Neural crest cell (in vitro differentiated cells): ENCODE measurements around the gene POMP. TPM values are rescaled to one million over a fixed set of nuclear protein-coding genes. Genes with fewer than 3 reads are reported as not detected.

Source experiments
- DNase-seq: peaks from one replicate; pipeline ENCODE4 v3.0.0; 2021; ENCODE audit warnings: low read depth, mixed read lengths, low spot score
- H3K27ac Mint-ChIP-seq: one replicate; pipeline ENCODE4 v1.8.0; 2021; ENCODE audit warnings: mild to moderate bottlenecking, mixed read lengths; ENCODE audit not compliant: unreplicated experiment
- H3K27me3 Mint-ChIP-seq: 2 replicates; pipeline ENCODE4 v1.8.0; 2021; ENCODE audit warnings: low read depth, mild to moderate bottlenecking, mixed read lengths
- H3K36me3 Mint-ChIP-seq: 2 replicates; pipeline ENCODE4 v1.8.0; 2021; ENCODE audit warnings: low read depth, mild to moderate bottlenecking, mixed read lengths
- H3K4me1 Mint-ChIP-seq: 2 replicates; pipeline ENCODE4 v1.8.0; 2021; ENCODE audit warnings: mixed read lengths
- H3K4me3 Mint-ChIP-seq: one replicate; pipeline ENCODE4 v1.8.0; 2021; ENCODE audit warnings: mild to moderate bottlenecking, mixed read lengths
- H3K9me3 Mint-ChIP-seq: 2 replicates; pipeline ENCODE4 v1.8.0; 2021; ENCODE audit warnings: mixed read lengths
- total RNA-seq: library from RNA; stranded (reverse); gene quantifications from 2 replicates; pipeline ENCODE4 v1.2.1, GENCODE V29; 2021
- TF ChIP-seq, protein P1 (sequence below): fragments of 200-600 bp; sonication (generic); conservative IDR thresholded peaks from 2 replicates; pipeline ENCODE4 v1.5.0; 2021; ENCODE audit warnings: antibody characterized with exemption, mild to moderate bottlenecking

Gene POMP
- total RNA-seq, 1 donor from 2014 or later: 75.2 TPM

DNA sequence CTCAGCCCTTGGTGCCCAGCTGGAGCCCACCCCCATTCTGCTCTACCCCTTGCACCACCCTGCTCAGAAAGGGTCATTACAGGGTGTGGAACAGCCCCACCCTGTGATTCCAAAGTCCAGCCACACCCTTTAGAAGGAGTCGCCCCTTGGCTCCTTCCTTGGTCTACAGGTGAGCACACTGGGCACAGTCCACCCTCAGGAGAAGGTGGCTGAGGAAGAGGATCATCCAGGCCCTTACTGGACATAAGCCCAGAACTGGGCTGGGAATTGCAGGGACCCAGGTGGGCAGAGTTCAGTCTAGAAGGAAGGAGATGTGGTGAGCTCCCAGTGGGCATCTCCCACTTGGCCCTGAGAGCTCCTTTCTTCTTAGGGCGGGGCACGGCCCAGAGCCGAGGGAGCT is 51.2 kb downstream of the POMP start:
- TF ChIP-seq, protein P1, sequence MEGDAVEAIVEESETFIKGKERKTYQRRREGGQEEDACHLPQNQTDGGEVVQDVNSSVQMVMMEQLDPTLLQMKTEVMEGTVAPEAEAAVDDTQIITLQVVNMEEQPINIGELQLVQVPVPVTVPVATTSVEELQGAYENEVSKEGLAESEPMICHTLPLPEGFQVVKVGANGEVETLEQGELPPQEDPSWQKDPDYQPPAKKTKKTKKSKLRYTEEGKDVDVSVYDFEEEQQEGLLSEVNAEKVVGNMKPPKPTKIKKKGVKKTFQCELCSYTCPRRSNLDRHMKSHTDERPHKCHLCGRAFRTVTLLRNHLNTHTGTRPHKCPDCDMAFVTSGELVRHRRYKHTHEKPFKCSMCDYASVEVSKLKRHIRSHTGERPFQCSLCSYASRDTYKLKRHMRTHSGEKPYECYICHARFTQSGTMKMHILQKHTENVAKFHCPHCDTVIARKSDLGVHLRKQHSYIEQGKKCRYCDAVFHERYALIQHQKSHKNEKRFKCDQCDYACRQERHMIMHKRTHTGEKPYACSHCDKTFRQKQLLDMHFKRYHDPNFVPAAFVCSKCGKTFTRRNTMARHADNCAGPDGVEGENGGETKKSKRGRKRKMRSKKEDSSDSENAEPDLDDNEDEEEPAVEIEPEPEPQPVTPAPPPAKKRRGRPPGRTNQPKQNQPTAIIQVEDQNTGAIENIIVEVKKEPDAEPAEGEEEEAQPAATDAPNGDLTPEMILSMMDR: no peak
- Mint-ChIP-seq H3K27ac (peak overlapping the region; percentile 89), H3K27me3 (peaks cover 3% of the 10 kb centered on the region), H3K4me3 (no peak overlapping the region), H3K9me3 (no peaks in the 10 kb centered on the region), H3K4me1 (no peaks in the 10 kb centered on the region), H3K36me3 (no peaks in the 10 kb centered on the region)
- DNase-seq: no peak

DNA sequence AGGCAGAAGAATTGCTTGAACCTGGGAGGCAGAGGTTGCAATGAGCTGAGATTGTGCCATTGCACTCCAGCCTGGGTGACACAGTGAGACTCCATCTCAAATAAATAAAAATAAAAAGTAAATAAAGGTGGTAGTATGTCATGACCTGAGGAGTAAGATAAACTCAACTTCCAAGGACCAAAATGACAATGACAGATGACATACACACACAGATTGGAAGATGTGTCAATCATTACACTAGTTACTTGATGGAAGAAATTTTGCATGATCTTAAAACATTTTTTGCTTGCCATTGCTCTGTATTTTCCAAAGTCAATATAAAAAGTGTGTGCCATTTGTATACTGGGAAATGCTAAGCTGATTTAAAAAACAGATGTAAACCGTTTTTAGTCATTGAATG is 55.7 kb downstream of the POMP start:
- Mint-ChIP-seq H3K4me1 (peaks cover 16% of the 10 kb centered on the region), H3K27ac (no peak overlapping the region), H3K9me3 (no peaks in the 10 kb centered on the region), H3K27me3 (peaks cover 37% of the 10 kb centered on the region), H3K36me3 (no peaks in the 10 kb centered on the region), H3K4me3 (no peak overlapping the region)
- no peak for DNase-seq
- TF ChIP-seq, protein P1: no peak

DNA sequence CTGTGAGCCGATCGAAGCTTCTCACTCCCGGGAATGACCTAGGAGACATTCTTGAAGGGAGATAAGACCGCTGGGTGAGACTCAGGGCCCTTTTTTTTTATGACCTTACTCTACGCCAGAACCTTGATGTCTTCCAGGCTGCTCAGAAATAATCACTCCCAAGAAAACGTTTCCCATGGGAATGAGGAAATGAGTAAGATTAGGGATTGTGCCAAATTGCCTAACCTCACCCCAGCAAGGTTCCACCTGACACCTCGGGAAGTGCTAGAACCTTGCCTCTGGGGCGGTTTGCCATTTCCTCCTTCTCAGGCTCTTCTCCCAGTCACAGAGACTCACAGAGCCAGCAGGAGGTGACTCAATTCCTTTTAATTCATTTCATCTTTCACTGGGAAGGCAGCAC is 57.6 kb downstream of the POMP start:
- no peak for DNase-seq
- H3K9me3 Mint-ChIP-seq: no peaks in the 10 kb centered on the region
- no peaks in the 10 kb centered on the region for H3K36me3 Mint-ChIP-seq
- peak overlapping the region; percentile 95 for H3K4me3 Mint-ChIP-seq
- TF ChIP-seq, protein P1: no peak
- peaks cover 16% of the 10 kb centered on the region for H3K4me1 Mint-ChIP-seq
- no peak overlapping the region for H3K27ac Mint-ChIP-seq
- peaks cover 37% of the 10 kb centered on the region for H3K27me3 Mint-ChIP-seq

DNA sequence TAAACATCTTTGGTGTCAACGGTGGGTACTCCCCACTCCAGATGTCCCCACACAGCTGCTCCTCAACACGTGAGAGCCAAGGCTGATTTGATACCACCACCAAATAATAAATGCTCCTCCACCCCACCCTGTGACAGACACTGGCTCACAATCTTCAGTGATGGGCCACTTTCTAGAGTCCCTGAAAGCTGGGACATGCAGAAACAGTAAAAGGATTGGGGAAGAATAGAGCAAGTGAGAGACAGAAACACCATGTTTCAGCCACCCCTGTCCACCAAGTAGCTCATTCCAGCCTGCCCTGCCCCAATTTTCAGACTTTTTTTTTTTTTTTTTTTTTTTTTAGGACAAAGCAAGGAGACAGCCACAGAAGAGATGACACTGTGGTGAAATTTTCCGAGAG is 58.2 kb downstream of the POMP start:
- H3K4me3 Mint-ChIP-seq: peak overlapping the region; percentile 95
- H3K9me3 Mint-ChIP-seq: no peaks in the 10 kb centered on the region
- peaks cover 43% of the 10 kb centered on the region for H3K27me3 Mint-ChIP-seq
- no peaks in the 10 kb centered on the region for H3K36me3 Mint-ChIP-seq
- no peak overlapping the region for H3K27ac Mint-ChIP-seq
- DNase-seq: no peak
- TF ChIP-seq, protein P1: no peak
- peaks cover 16% of the 10 kb centered on the region for H3K4me1 Mint-ChIP-seq

DNA sequence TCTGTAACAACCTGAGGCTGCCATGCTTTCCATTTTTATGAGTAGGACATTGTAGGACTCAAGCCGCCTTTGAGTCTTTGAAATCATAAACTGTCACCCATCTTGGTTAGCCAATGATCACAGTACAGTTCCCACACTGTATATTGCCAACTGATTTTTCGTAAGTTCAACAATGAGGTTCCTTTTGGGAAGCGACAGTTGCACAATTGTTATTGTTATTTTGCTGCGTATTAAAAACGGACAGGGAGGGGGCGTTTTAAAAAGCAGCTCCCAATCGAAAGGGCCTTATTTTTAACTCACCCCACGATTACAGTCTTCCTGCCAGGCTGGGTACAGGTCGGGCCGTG is 59.2 kb downstream of the POMP start:
- H3K36me3 Mint-ChIP-seq: no peaks in the 10 kb centered on the region
- H3K27ac Mint-ChIP-seq: no peak overlapping the region
- TF ChIP-seq, protein P1: no peak
- DNase-seq: no peak
- H3K9me3 Mint-ChIP-seq: no peaks in the 10 kb centered on the region
- peaks cover 16% of the 10 kb centered on the region for H3K4me1 Mint-ChIP-seq
- H3K27me3 Mint-ChIP-seq: peaks cover 49% of the 10 kb centered on the region
- H3K4me3 Mint-ChIP-seq: peak overlapping the region; percentile 95
